HL-60 (cell line): Measurements from ENCODE around the gene ACTN1.

Experiments used
- DNase-seq, 2 experiments: peaks; one replicate each; pipeline ENCODE4 v3.0.0-alpha.2; 2010 to 2020; ENCODE audit warnings: low read depth in 1 of 2, low spot score in 1 of 2
- H3K27ac ChIP-seq: fragments of 250-450 bp; sonication (Bioruptor Pico); replicated peaks from 2 replicates; pipeline ENCODE4 v1.5.1; 2020; ENCODE audit warnings: mild to moderate bottlenecking, moderate library complexity
- H3K27me3 ChIP-seq: fragments of 250-450 bp; sonication (Bioruptor Pico); 2 replicates; pipeline ENCODE4 v1.5.1; 2021; ENCODE audit warnings: mild to moderate bottlenecking, moderate library complexity; ENCODE audit not compliant: insufficient read depth, poor library complexity, severe bottlenecking
- H3K4me3 ChIP-seq: replicated peaks from 2 replicates; pipeline ENCODE4 v1.5.1; 2011; ENCODE audit warnings: mild to moderate bottlenecking, control low read depth, low read length; ENCODE audit not compliant: insufficient read depth
- CTCF ChIP-seq: IDR thresholded peaks from one replicate; pipeline ENCODE4 v1.5.1; 2011; ENCODE audit warnings: low read length, control low read depth, inconsistent platforms; ENCODE audit not compliant: insufficient read depth
- GABPA ChIP-seq: IDR thresholded peaks from 2 replicates; pipeline ENCODE4 v1.6.1; 2012; ENCODE audit warnings: low read depth
- POLR2AphosphoS5 ChIP-seq: IDR thresholded peaks from 2 replicates; pipeline ENCODE4 v1.6.1; 2012; ENCODE audit warnings: low read depth
- REST ChIP-seq: IDR thresholded peaks from 2 replicates; pipeline ENCODE4 v1.6.1; 2012; ENCODE audit warnings: low read depth; ENCODE audit not compliant: insufficient replicate concordance
- SPI1 ChIP-seq: IDR thresholded peaks from 2 replicates; pipeline ENCODE4 v1.6.1; 2012; ENCODE audit warnings: low read depth, mild to moderate bottlenecking, borderline replicate concordance

ACTN1 gene

GRCh38 chr14:69002069-69002468 is 23.0 kb upstream of the ACTN1 start:
- Histone ChIP-seq H3K27me3 (no peaks in the 10 kb centered on the region), H3K27ac (no peak overlapping the region), H3K4me3 (no peak overlapping the region)
- no peak for DNase-seq
- TF ChIP-seq POLR2AphosphoS5 (no peak), SPI1 (no peak), REST (no peak), CTCF (no peak)

GRCh38 chr14:69001375-69001774 is 22.3 kb upstream of the ACTN1 start:
- H3K4me3 ChIP-seq = no peak overlapping the region
- no peaks in the 10 kb centered on the region for H3K27me3 ChIP-seq
- no peak overlapping the region for H3K27ac ChIP-seq
- no peak for TF ChIP-seq REST
- TF ChIP-seq POLR2AphosphoS5 = no peak
- no peak for TF ChIP-seq GABPA
- no peak for TF ChIP-seq CTCF
- no peak for TF ChIP-seq SPI1
- DNase-seq = no peak

- TF ChIP-seq CTCF = no peak
- TF ChIP-seq SPI1 = no peak
- no peak for TF ChIP-seq GABPA
- TF ChIP-seq POLR2AphosphoS5 = no peak
- TF ChIP-seq REST = no peak
- DNase-seq = no peak
These were observed 19.0 kb upstream of the ACTN1 start for GRCh38 chr14:68998062-68998461.

More at GRCh38 chr14:68998062-68998461, 19.0 kb upstream of the ACTN1 start:
- Histone ChIP-seq H3K4me3 (no peak overlapping the region), H3K27ac (no peak overlapping the region), H3K27me3 (no peaks in the 10 kb centered on the region)
